CD4-positive, alpha-beta T cell treated with Interleukin-15 for 1 hour (primary cell): ENCODE measurements around the gene HYDIN.

Experiments used
- DNase-seq: peaks from one replicate; pipeline ENCODE4 v3.0.0-alpha.2; 2020

The HYDIN gene

DNA sequence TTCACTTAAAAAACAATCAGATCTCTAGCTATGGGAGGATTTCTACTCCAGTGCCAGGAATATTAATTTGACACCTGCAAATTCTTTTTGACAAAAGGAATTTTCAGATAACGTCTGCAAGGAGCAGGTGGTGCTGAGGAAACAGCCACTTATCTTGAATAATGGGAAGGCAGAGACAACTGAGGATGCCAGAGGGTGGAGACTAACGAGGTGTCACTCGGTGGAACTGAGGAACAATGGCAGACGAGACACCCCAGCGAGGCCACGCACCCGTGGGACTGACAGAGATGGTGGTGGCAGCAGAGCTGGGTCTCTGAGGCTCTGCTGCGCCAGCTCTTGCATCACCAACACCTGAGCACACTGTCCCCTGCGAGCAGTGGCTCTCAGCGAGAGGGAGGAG lies 471.7 kb downstream of the HYDIN start:
- no peak for DNase-seq
